Measurements from ENCODE around the gene PLCE1. TPM values are rescaled to one million over a fixed set of nuclear protein-coding genes. Genes with fewer than 3 reads are reported as not detected.

PLCE1 gene
- total and polyA plus RNA-seq, 2 experiments from 2014 or later = 0.10 to 0.58 TPM

GRCh38 chr10:94024407-94024806 is 30.7 kb downstream of the PLCE1 start (continued):
- no peak for TF ChIP-seq ZNF462 (CRISPR knock-in tag; IDR thresholded peaks at IDR 0.05)
- TF ChIP-seq EZH2 (IDR thresholded peaks at IDR 0.05; ENCODE audit: low read depth, unreplicated experiment) = no peak

- Histone ChIP-seq H3F3A (replicated peaks; ENCODE audit: low read depth) (no peaks in the 10 kb centered on the region), H3K4me2 (no peak overlapping the region), H3K27me3 (ENCODE audit: insufficient read depth) (no peaks in the 10 kb centered on the region), H3K4me1 (ENCODE audit: insufficient read depth) (no peaks in the 10 kb centered on the region), H3K27ac (ENCODE audit: low read depth) (no peak overlapping the region), H3K9me2 (ENCODE audit: insufficient read depth) (peaks cover 4% of the 10 kb centered on the region; the same call in 1 of the 2 replicates), H4K20me1 (replicated peaks; ENCODE audit: insufficient read depth) (no peaks in the 10 kb centered on the region), H3K79me2 (replicated peaks; ENCODE audit: insufficient read depth) (no peaks in the 10 kb centered on the region), H2AFZ (no peak overlapping the region), H3K4me3 (no peak overlapping the region), H3K36me3 (ENCODE audit: insufficient read depth) (peaks cover 8% of the 10 kb centered on the region; the same call in 1 of the 2 replicates)
- Mint-ChIP-seq H3K36me3 (ENCODE audit: low read depth) (peaks cover 14% of the 10 kb centered on the region; the same call in 2 of the 3 replicates), H3K4me3 (no peak overlapping the region), H3K27ac (no peak overlapping the region), H3K4me1 (no peaks in the 10 kb centered on the region), H3K9me3 (peaks cover 38% of the 10 kb centered on the region), H3K27me3 (ENCODE audit: insufficient read depth, low read depth, poor library complexity) (peaks cover 1% of the 10 kb centered on the region)
- TF ChIP-seq, protein P1, sequence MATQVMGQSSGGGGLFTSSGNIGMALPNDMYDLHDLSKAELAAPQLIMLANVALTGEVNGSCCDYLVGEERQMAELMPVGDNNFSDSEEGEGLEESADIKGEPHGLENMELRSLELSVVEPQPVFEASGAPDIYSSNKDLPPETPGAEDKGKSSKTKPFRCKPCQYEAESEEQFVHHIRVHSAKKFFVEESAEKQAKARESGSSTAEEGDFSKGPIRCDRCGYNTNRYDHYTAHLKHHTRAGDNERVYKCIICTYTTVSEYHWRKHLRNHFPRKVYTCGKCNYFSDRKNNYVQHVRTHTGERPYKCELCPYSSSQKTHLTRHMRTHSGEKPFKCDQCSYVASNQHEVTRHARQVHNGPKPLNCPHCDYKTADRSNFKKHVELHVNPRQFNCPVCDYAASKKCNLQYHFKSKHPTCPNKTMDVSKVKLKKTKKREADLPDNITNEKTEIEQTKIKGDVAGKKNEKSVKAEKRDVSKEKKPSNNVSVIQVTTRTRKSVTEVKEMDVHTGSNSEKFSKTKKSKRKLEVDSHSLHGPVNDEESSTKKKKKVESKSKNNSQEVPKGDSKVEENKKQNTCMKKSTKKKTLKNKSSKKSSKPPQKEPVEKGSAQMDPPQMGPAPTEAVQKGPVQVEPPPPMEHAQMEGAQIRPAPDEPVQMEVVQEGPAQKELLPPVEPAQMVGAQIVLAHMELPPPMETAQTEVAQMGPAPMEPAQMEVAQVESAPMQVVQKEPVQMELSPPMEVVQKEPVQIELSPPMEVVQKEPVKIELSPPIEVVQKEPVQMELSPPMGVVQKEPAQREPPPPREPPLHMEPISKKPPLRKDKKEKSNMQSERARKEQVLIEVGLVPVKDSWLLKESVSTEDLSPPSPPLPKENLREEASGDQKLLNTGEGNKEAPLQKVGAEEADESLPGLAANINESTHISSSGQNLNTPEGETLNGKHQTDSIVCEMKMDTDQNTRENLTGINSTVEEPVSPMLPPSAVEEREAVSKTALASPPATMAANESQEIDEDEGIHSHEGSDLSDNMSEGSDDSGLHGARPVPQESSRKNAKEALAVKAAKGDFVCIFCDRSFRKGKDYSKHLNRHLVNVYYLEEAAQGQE (IDR thresholded peaks at IDR 0.05; ENCODE audit: unreplicated experiment) = no peak
- TF ChIP-seq POLR2AphosphoS5 (IDR thresholded peaks at IDR 0.05; ENCODE audit: low read depth) (no peak), EZH2 (IDR thresholded peaks at IDR 0.05; ENCODE audit: low read depth, unreplicated experiment) (no peak), JUNB (IDR thresholded peaks at IDR 0.05; ENCODE audit: unreplicated experiment) (no peak), EZH2phosphoT487 (IDR thresholded peaks at IDR 0.05; ENCODE audit: unreplicated experiment) (no peak), ETS1 (IDR thresholded peaks at IDR 0.05) (no peak), STAT1 (IDR thresholded peaks at IDR 0.05; ENCODE audit: unreplicated experiment) (no peak)
- ATAC-seq (no peak), DNase-seq (ENCODE audit: low spot score) (no peak)
Observed at GRCh38 chr10:94025806-94026205, 32.1 kb downstream of the PLCE1 start.
